HepG2 (cell line): ENCODE results near the gene PRR30. TPM values are rescaled to one million over a fixed set of nuclear protein-coding genes. Genes with fewer than 3 reads are reported as not detected.
A peak's percentile ranks its signal among the peaks of the same experiment; 100 is the strongest.

Experiments
- ARNT2 ChIP-seq: sonication (generic); formaldehyde crosslinking; IDR thresholded peaks from 2 replicates; pipeline ENCODE4 v1.8.0; 2022; ENCODE audit warnings: mild to moderate bottlenecking, low read depth, missing genetic modification reagents, moderate library complexity
- CCDC6 ChIP-seq: sonication (generic); formaldehyde crosslinking; IDR thresholded peaks from 2 replicates; pipeline ENCODE4 v1.8.1; 2022; ENCODE audit warnings: mild to moderate bottlenecking, missing genetic modification reagents, moderate library complexity
- CENPX ChIP-seq: sonication (generic); formaldehyde crosslinking; IDR thresholded peaks from 2 replicates; pipeline ENCODE4 v1.9.0; 2021; ENCODE audit warnings: mild to moderate bottlenecking, missing genetic modification reagents, moderate library complexity
- HDAC1 ChIP-seq: sonication (generic); formaldehyde crosslinking; IDR thresholded peaks from 2 replicates; pipeline ENCODE4 v1.5.1; 2020; ENCODE audit warnings: mild to moderate bottlenecking, missing genetic modification reagents
- HDAC2 ChIP-seq: sonication (generic); formaldehyde crosslinking; IDR thresholded peaks from 2 replicates; pipeline ENCODE4 v1.4.0; 2020; ENCODE audit warnings: missing genetic modification reagents
- HMG20B ChIP-seq: conservative IDR thresholded peaks from 2 replicates; pipeline ENCODE4 v1.6.1; 2016; ENCODE audit warnings: missing genetic modification reagents, missing compliant biosample characterization
- JUND ChIP-seq: sonication (generic); formaldehyde crosslinking; IDR thresholded peaks from 2 replicates; pipeline ENCODE4 v1.8.0; 2022; ENCODE audit warnings: mild to moderate bottlenecking, missing genetic modification reagents
- MATR3 ChIP-seq: sonication (generic); formaldehyde crosslinking; IDR thresholded peaks from 2 replicates; pipeline ENCODE4 v1.4.0; 2020; ENCODE audit warnings: missing genetic modification reagents
- SRSF9 ChIP-seq: fragments of 200-400 bp; formaldehyde crosslinking; IDR thresholded peaks from 2 replicates; pipeline ENCODE4 v1.6.1; 2018; ENCODE audit warnings: borderline replicate concordance, mild to moderate bottlenecking, low read depth, low read length; ENCODE audit not compliant: insufficient read depth, poor library complexity, severe bottlenecking
- ZBTB10 ChIP-seq: sonication (generic); formaldehyde crosslinking; IDR thresholded peaks from 2 replicates; pipeline ENCODE4 v1.4.0; 2020; ENCODE audit warnings: missing genetic modification reagents, borderline replicate concordance
- ZBTB14 ChIP-seq: sonication (generic); formaldehyde crosslinking; IDR thresholded peaks from 2 replicates; pipeline ENCODE4 v1.4.0; 2020; ENCODE audit warnings: missing genetic modification reagents
- ZBTB4 ChIP-seq: sonication (generic); formaldehyde crosslinking; IDR thresholded peaks from 2 replicates; pipeline ENCODE4 v1.4.0; 2020; ENCODE audit warnings: missing genetic modification reagents, mild to moderate bottlenecking, borderline replicate concordance
- ZFAT ChIP-seq: sonication (generic); formaldehyde crosslinking; conservative IDR thresholded peaks from 2 replicates; pipeline ENCODE4 v1.8.1; 2023; ENCODE audit warnings: missing genetic modification reagents, inconsistent platforms
- ZMAT3 ChIP-seq: sonication (generic); formaldehyde crosslinking; conservative IDR thresholded peaks from 2 replicates; pipeline ENCODE4 v1.7.0; 2021; ENCODE audit warnings: missing genetic modification reagents
- ZNF282 ChIP-seq: fragments of 450-650 bp; IDR thresholded peaks from 2 replicates; pipeline ENCODE4 v1.6.1; 2018; ENCODE audit not compliant: partially characterized antibody
- ZNF543 ChIP-seq: sonication (generic); formaldehyde crosslinking; IDR thresholded peaks from 2 replicates; pipeline ENCODE4 v1.4.0; 2020; ENCODE audit warnings: mild to moderate bottlenecking, missing genetic modification reagents
- ZNF564 ChIP-seq: sonication (generic); formaldehyde crosslinking; IDR thresholded peaks from 2 replicates; pipeline ENCODE4 v1.8.1; 2023; ENCODE audit warnings: mild to moderate bottlenecking, missing genetic modification reagents
- ZNF574 ChIP-seq: sonication (generic); formaldehyde crosslinking; IDR thresholded peaks from 2 replicates; pipeline ENCODE4 v1.4.0; 2020; ENCODE audit warnings: missing genetic modification reagents
- ZNF737 ChIP-seq: sonication (generic); formaldehyde crosslinking; IDR thresholded peaks from 2 replicates; pipeline ENCODE4 v1.5.0; 2020; ENCODE audit warnings: missing genetic modification reagents, mild to moderate bottlenecking, borderline replicate concordance
- ZNF816 ChIP-seq: sonication (generic); formaldehyde crosslinking; IDR thresholded peaks from 2 replicates; pipeline ENCODE4 v1.8.0; 2022; ENCODE audit warnings: missing genetic modification reagents, mild to moderate bottlenecking, borderline replicate concordance
- polyA plus RNA-seq, 8 experiments: library from polyadenylated mRNA; depleted of rRNA in 3 of 8; stranded (reverse) in 7 of 8; unstranded in 1 of 8; fragments of >200 nt; fragmentation: Illumina TruSeq in 4 of 8; extraction: Trizol in 4 of 8; gene quantifications; 2 replicates each; pipeline versions ENCODE4 v1.2.1 to v1.2.3, GENCODE V29; 2011 to 2016; ENCODE audit warnings: low read depth in 4 of 8, missing spikeins in 1 of 8, mixed read lengths in 1 of 8; ENCODE audit not compliant: insufficient read depth in 1 of 8
- total RNA-seq, 5 experiments: library from RNA; depleted of rRNA; stranded (reverse); fragments of >200 nt; fragmentation: Illumina TruSeq; extraction: Trizol; gene quantifications; 2 replicates each; pipeline ENCODE4 v1.2.3, GENCODE V29; 2016; ENCODE audit warnings: low read depth in 1 of 5

The PRR30 gene
- total and polyA plus RNA-seq, 2 of the 13 experiments (the other 11 are each of a cell fraction or from before 2014, with no cell fraction given): not detected

GRCh38 chr2:27152102-27152795 lies 13.0 kb upstream of the PRR30 start (continued):
- peak; percentile 34; the same call in 1 of the 2 replicates for TF ChIP-seq ZNF574 (CRISPR knock-in tag)
- TF ChIP-seq ZMAT3 (CRISPR knock-in tag): no peak
- no peak for TF ChIP-seq ZBTB4 (CRISPR knock-in tag)
- TF ChIP-seq ZNF737 (CRISPR knock-in tag): no peak
- 0 out of 2 replicates have a peak, but pooled peaks have one; percentile 37 for TF ChIP-seq HDAC2 (CRISPR knock-in tag)
- TF ChIP-seq CCDC6 (CRISPR knock-in tag): no peak
- no peak for TF ChIP-seq ZBTB14 (CRISPR knock-in tag)
- TF ChIP-seq ZNF816 (CRISPR knock-in tag): no peak
- TF ChIP-seq ZNF543 (CRISPR knock-in tag): no peak
- TF ChIP-seq ZNF564 (CRISPR knock-in tag): no peak
- no peak for TF ChIP-seq ZFAT (CRISPR knock-in tag)
- no peak for TF ChIP-seq CENPX (CRISPR knock-in tag)
- peak; percentile 54; the same call in 1 of the 2 replicates for TF ChIP-seq ARNT2 (CRISPR knock-in tag)
- no peak for TF ChIP-seq JUND
- TF ChIP-seq ZNF282: no peak
- TF ChIP-seq SRSF9: no peak
- TF ChIP-seq HDAC1 (CRISPR knock-in tag): no peak
- no peak for TF ChIP-seq HMG20B
- no peak for TF ChIP-seq ZBTB10
- no peak for TF ChIP-seq MATR3 (CRISPR knock-in tag)
